NCI-H2171 treated with DMSO at 0.1 percent for 48 hours (cell line): ENCODE measurements around the gene DARS1.

ENCODE experiments used
- DNase-seq: peaks from one replicate; lab custom pipeline; 2025; lab: John Stamatoyannopoulos, UW

DARS1 gene

GRCh38 chr2:136015699-136016098, 30.3 kb upstream of the DARS1 start:
- DNase-seq = no peak

GRCh38 chr2:136014411-136014810, 29.0 kb upstream of the DARS1 start:
- no peak for DNase-seq

GRCh38 chr2:136013955-136014354, 28.5 kb upstream of the DARS1 start:
- no peak for DNase-seq

- no peak for DNase-seq
Observed at GRCh38 chr2:136013136-136013685, 27.8 kb upstream of the DARS1 start.

- no peak for DNase-seq
Observed at GRCh38 chr2:136012315-136012714, 26.9 kb upstream of the DARS1 start.

GRCh38 chr2:136010126-136010525, 24.7 kb upstream of the DARS1 start:
- no peak for DNase-seq

GRCh38 chr2:136008205-136008865, 22.9 kb upstream of the DARS1 start:
- DNase-seq = no peak

GRCh38 chr2:136006658-136007057, 21.2 kb upstream of the DARS1 start:
- no peak for DNase-seq

GRCh38 chr2:136005462-136006196, 20.2 kb upstream of the DARS1 start:
- DNase-seq = peak; percentile 35

- DNase-seq = peak; percentile 35
Observed at GRCh38 chr2:136004965-136005364, 19.5 kb upstream of the DARS1 start.

- DNase-seq = no peak
Observed at GRCh38 chr2:136001131-136001530, 15.7 kb upstream of the DARS1 start.

- DNase-seq = no peak
Observed at GRCh38 chr2:136000502-136000901, 15.1 kb upstream of the DARS1 start.

- DNase-seq = no peak
Observed at GRCh38 chr2:135999899-136000298, 14.5 kb upstream of the DARS1 start.

GRCh38 chr2:135998879-135999278, 13.5 kb upstream of the DARS1 start:
- peak; percentile 8 for DNase-seq

GRCh38 chr2:135997380-135997779, 12.0 kb upstream of the DARS1 start:
- DNase-seq = no peak

- no peak for DNase-seq
Observed at GRCh38 chr2:135996304-135996703, 10.9 kb upstream of the DARS1 start.

GRCh38 chr2:135994281-135994680, 8.9 kb upstream of the DARS1 start:
- DNase-seq = no peak

GRCh38 chr2:135993421-135993820, 8.0 kb upstream of the DARS1 start:
- no peak for DNase-seq

GRCh38 chr2:135991861-135992260, 6.4 kb upstream of the DARS1 start:
- DNase-seq = no peak

- no peak for DNase-seq
Observed at GRCh38 chr2:135987441-135987840, 2.0 kb upstream of the DARS1 start.

GRCh38 chr2:135986507-135986906, 1.1 kb upstream of the DARS1 start:
- peak; percentile 16 for DNase-seq

- no peak for DNase-seq
Observed at GRCh38 chr2:135985826-135986393, 484 bp upstream of the DARS1 start.
